ENCODE measurements around the gene COG8.

DNA sequence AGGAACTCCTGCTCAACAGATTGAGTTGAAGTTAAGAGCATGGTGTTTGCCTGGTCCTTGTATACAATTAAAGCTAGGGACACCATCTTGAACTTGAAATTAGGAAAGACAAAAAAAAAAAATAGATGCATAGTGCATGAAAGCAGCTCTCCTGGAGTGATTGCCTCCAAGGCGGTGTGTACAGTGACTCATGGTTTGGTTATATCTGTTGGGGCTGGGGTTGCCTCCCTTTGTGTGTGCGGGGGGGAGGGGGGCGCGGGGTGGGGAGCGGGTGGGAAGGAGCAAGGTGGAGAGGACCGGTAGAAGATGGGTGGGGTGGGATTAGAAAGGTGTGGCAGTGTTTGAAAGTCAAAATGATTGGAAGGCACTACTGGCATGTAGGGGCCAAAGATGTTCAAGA lies 8.9 kb upstream of the COG8 start:
- TF ChIP-seq POLR2AphosphoS5 (IDR thresholded peaks at IDR 0.05) (no peak), POLR2A (IDR thresholded peaks at IDR 0.05) (no peak)
- TF ChIP-seq, protein P1, sequence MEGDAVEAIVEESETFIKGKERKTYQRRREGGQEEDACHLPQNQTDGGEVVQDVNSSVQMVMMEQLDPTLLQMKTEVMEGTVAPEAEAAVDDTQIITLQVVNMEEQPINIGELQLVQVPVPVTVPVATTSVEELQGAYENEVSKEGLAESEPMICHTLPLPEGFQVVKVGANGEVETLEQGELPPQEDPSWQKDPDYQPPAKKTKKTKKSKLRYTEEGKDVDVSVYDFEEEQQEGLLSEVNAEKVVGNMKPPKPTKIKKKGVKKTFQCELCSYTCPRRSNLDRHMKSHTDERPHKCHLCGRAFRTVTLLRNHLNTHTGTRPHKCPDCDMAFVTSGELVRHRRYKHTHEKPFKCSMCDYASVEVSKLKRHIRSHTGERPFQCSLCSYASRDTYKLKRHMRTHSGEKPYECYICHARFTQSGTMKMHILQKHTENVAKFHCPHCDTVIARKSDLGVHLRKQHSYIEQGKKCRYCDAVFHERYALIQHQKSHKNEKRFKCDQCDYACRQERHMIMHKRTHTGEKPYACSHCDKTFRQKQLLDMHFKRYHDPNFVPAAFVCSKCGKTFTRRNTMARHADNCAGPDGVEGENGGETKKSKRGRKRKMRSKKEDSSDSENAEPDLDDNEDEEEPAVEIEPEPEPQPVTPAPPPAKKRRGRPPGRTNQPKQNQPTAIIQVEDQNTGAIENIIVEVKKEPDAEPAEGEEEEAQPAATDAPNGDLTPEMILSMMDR (IDR thresholded peaks at IDR 0.05) = no peak
